Stimulated activated CD4-positive, alpha-beta T cell treated with anti-CD3 and anti-CD28 coated beads, Interleukin-12 subunit alpha, Interleukin-12 subunit beta, amount 100 ng/mL, for 48 hours (primary cell): ENCODE results near the gene TTF2.
A peak's percentile ranks its signal among the peaks of the same experiment; 100 is the strongest.

Source experiments
- DNase-seq, 3 donors: peaks; one replicate each; pipeline ENCODE4 v3.0.0-alpha.2; 2020; ENCODE audit warnings: low read depth in 2 of 3, low spot score in 1 of 3

TTF2 gene

GRCh38 chr1:117059678-117060440, at the start of gene TTF2:
TTF2 (plus strand) TSS chr1:117060326; CDS start chr1:117060347, 21 bp downstream.
- peak; percentile 94 to 96 (median 95) for DNase-seq

DNA sequence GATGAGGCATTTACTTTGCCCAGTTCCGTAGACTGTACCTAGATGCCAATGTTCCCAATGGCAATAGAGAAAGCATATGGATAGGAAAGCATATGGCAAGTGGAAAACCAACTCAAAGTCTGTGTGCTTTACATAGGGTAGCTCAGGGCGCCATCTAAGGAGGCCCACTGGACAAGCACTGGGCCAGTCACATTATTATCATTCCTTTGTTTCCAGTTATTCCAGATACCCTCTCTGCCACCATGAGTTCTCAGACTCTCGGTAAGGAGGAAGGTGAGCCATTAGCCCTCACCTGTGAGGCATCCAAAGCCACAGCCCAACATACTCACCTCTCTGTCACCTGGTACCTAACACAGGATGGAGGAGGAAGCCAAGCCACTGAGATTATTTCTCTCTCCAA, 48.8 kb upstream of the TTF2 start:
- no peak for DNase-seq

DNA sequence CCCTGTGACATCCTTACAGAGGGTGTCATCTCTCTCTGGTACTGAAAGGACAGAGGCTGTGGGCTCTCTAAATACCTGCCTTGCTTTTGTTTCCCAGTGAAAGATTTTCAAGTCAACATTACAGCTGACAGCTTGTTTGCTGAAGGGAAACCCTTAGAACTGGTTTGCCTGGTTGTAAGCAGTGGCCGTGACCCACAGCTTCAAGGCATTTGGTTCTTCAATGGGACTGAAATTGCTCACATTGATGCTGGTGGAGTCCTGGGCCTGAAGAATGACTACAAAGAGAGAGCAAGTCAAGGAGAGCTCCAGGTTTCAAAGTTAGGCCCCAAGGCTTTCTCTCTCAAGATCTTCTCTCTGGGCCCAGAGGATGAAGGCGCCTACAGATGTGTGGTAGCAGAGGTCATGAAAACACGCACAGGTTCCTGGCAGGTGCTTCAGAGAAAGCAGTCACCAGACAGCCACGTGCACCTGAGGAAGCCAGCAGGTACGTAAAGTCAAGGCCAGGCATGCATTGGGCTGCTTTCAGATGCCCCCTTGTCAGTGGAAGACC, 46.7 kb upstream of the TTF2 start:
- no peak for DNase-seq

- DNase-seq = no peak
Measured at GRCh38 chr1:117014209-117014608, 45.9 kb upstream of the TTF2 start.

GRCh38 chr1:117015724-117016123, 44.4 kb upstream of the TTF2 start:
- no peak for DNase-seq

DNA sequence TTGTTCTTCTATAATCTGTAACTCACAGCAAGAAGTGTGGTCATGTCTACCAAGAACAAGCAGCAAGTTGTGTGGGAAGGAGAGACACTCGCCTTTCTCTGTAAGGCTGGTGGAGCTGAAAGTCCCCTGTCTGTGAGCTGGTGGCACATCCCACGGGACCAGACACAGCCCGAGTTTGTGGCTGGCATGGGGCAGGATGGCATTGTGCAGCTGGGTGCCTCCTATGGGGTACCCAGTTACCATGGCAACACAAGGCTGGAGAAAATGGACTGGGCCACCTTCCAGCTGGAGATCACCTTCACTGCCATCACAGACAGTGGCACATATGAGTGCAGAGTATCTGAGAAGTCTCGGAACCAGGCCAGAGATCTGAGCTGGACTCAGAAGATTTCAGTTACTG, 43.1 kb upstream of the TTF2 start:
- no peak for DNase-seq

DNA sequence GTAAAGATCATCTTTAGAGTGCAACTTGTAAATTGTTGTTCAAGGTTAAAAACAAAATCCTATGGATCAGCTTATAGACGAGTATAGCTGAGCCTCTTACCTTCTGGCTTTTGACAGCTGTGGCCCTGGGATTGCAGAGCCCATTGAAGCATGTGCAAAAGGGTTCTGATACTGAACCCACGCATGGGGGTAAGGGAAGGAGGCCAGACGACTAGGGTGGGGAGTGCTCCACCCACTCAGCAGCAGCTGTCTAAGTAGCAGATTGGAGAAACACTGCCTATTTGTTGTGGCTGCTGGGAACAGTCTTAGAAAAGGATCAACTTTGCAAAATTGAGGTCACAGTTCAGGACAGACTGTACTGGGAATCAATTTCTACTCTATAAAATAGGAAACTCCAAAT, 42.5 kb upstream of the TTF2 start:
- DNase-seq = no peak

- no peak for DNase-seq
Measured at GRCh38 chr1:117020526-117021156, 39.5 kb upstream of the TTF2 start.

GRCh38 chr1:117022114-117022513, 38.0 kb upstream of the TTF2 start:
- DNase-seq = no peak

- DNase-seq = no peak
Measured at GRCh38 chr1:117025568-117025967, 34.6 kb upstream of the TTF2 start.

GRCh38 chr1:117026361-117026760, 33.8 kb upstream of the TTF2 start:
- no peak for DNase-seq

- no peak for DNase-seq
Measured at GRCh38 chr1:117029685-117030084, 30.4 kb upstream of the TTF2 start.

GRCh38 chr1:117030271-117030877, 29.8 kb upstream of the TTF2 start:
- DNase-seq = no peak

DNA sequence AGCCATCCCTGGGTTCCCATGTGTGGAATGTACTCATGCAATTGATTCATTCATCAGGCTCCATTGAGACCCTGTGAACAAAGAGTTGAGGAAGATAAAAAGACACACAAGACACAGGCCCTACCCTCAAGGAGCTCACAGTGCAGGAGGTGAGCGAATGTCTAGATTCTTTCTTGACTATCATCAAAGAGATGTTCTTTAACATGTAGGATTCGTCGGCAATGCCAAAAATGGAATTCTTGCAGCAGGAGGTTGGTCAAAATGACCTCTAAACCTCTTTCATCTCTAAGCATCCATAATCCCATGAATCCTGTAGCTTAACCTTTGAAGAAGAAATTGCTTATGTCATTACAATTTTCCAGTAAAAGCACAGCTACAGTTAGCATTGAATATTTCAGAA, 27.9 kb upstream of the TTF2 start:
- no peak for DNase-seq

GRCh38 chr1:117032681-117033539, 27.2 kb upstream of the TTF2 start:
- no peak for DNase-seq

DNA sequence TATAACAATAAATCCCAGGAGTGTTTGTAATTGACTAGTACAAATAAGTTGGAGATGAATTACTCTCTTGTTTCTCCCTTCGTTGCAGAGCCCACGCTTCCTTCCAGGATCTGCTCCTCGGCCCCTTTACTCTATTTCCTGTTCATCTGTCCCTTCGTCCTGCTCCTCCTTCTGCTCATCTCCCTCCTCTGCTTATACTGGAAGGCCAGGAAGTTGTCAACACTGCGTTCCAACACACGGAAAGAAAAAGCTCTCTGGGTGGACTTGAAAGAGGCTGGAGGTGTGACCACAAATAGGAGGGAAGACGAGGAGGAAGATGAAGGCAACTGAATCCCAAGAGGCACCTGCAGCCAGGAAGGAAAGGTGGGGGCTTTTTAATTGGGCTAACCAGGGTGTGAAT, 26.4 kb upstream of the TTF2 start:
- no peak for DNase-seq

DNA sequence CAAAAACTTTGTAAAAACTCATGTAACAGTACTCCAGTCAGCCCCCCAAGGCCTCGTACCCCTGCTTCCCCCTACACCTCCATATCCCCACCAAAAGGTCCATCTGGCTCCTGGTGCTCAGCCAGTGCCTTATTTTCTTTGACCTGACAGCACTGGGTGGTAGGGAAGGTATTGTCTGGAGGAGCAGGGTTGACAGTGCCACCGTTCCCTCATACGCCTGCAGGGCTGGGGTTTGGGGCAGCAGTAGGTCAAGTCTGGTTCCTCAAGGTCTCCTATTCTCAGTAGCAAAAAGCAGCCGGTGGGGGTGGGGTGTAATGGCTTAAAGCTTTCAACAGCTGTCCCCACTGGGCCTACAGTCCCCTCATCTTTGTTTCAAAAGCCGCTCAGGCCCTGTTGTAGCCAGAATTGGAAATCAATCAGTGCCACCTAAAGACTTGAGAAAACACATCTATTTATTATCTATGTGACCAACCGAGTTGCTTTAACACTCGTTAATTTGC, 25.3 kb upstream of the TTF2 start:
- no peak for DNase-seq

GRCh38 chr1:117036018-117036461, 24.1 kb upstream of the TTF2 start:
- DNase-seq = no peak

DNA sequence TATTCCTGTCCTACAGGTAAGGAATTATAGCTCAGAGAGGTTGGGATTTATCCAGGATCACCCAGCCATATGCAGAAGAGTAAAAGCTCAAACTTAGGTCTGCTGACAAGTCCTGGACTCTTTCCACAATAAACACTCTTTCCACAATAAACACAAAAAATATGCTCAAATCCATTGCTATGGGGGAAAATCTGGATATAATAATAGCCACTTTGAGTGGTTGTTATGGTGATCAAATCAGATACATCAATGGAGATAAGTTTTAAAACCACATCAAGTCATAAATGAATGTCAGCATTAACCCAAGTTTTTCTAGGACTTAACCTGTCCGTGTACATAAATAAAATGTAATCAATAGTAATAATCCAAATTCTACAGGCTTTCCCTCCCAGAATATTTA, 22.3 kb upstream of the TTF2 start:
- DNase-seq = no peak

DNA sequence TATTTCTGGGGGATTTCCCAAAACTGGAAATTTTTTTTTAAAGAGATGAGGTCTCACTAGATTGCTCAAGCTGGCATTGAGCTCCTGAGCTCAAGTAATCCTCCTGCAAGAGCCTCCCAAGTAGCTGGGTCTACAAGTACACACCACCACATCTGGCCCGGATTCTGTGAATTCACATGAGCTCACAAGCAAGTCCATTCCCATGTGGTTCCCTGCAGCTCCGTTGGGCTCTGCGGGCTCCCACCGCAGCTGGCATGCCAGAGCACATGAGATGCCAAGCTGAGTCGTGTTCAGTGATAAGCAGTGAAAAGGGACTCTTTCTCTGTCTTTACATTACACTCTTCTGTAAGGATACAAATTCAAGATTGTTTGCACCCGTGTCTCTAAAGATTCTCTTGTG, 21.9 kb upstream of the TTF2 start:
- no peak for DNase-seq

GRCh38 chr1:117044217-117044616, 15.9 kb upstream of the TTF2 start:
- DNase-seq = no peak
